Transverse colon (tissue), 3 donors: ENCODE data around the gene NCKAP5.

Source experiments
- POLR2A ChIP-seq: fragments of 450-650 bp; IDR thresholded peaks from one replicate; pipeline ENCODE4 v1.6.1; 2016; ENCODE audit warnings: antibody characterized with exemption, mild to moderate bottlenecking, moderate library complexity
- TF ChIP-seq, protein P1 (sequence below), 5 experiments: fragments of 200-600 bp in 3 of 5; fragments of 450-650 bp in 2 of 5; sonication (generic) in 3 of 5; IDR thresholded peaks; 1 replicate in 2 of 5; 2 replicates in 3 of 5; pipeline ENCODE4 v1.5.1; 2016 to 2017; ENCODE audit warnings: antibody characterized with exemption in 5 of 5, inconsistent platforms in 3 of 5, mild to moderate bottlenecking in 2 of 5, moderate library complexity in 1 of 5

- TF ChIP-seq, protein P1, sequence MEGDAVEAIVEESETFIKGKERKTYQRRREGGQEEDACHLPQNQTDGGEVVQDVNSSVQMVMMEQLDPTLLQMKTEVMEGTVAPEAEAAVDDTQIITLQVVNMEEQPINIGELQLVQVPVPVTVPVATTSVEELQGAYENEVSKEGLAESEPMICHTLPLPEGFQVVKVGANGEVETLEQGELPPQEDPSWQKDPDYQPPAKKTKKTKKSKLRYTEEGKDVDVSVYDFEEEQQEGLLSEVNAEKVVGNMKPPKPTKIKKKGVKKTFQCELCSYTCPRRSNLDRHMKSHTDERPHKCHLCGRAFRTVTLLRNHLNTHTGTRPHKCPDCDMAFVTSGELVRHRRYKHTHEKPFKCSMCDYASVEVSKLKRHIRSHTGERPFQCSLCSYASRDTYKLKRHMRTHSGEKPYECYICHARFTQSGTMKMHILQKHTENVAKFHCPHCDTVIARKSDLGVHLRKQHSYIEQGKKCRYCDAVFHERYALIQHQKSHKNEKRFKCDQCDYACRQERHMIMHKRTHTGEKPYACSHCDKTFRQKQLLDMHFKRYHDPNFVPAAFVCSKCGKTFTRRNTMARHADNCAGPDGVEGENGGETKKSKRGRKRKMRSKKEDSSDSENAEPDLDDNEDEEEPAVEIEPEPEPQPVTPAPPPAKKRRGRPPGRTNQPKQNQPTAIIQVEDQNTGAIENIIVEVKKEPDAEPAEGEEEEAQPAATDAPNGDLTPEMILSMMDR (IDR thresholded peaks at IDR 0.05), result no peak
- no peak for TF ChIP-seq POLR2A
Measured at GRCh38 chr2:133122529-133122928, 445.7 kb downstream of the NCKAP5 start.
